ENCODE data around the gene PAX2. TPM values are rescaled to one million over a fixed set of nuclear protein-coding genes. Genes with fewer than 3 reads are reported as not detected.

The PAX2 gene
- total RNA-seq, 1 donor from 2014 or later: 20.2 TPM

- TF ChIP-seq CTCF (conservative IDR thresholded peaks at IDR 0.05; ENCODE audit: low read depth, low read length): no peak
- no peak for DNase-seq (ENCODE audit: low read depth)
- H3K4me3 ChIP-seq (ENCODE audit: low read depth, low read length): peak overlapping the region; percentile 64
Measured at GRCh38 chr10:100731407-100732240, 13.8 kb upstream of the PAX2 start.

GRCh38 chr10:100732241-100732596, 13.2 kb upstream of the PAX2 start:
- DNase-seq (ENCODE audit: low read depth): no peak
- no peak for TF ChIP-seq CTCF (conservative IDR thresholded peaks at IDR 0.05; ENCODE audit: low read depth, low read length)
- H3K4me3 ChIP-seq (ENCODE audit: low read depth, low read length): no peak overlapping the region

GRCh38 chr10:100733329-100733728, 12.1 kb upstream of the PAX2 start:
- no peak overlapping the region for H3K4me3 ChIP-seq (ENCODE audit: low read depth, low read length)
- DNase-seq (ENCODE audit: low read depth): no peak
- no peak for TF ChIP-seq CTCF (conservative IDR thresholded peaks at IDR 0.05; ENCODE audit: low read depth, low read length)

GRCh38 chr10:100734295-100735086, 10.9 kb upstream of the PAX2 start:
- DNase-seq (ENCODE audit: low read depth): no peak
- peak overlapping the region; percentile 84 for H3K4me3 ChIP-seq (ENCODE audit: low read depth, low read length)
- no peak for TF ChIP-seq CTCF (conservative IDR thresholded peaks at IDR 0.05; ENCODE audit: low read depth, low read length)

GRCh38 chr10:100735087-100735336, 10.4 kb upstream of the PAX2 start:
- H3K4me3 ChIP-seq (ENCODE audit: low read depth, low read length): peak overlapping the region; percentile 84
- no peak for DNase-seq (ENCODE audit: low read depth)
- TF ChIP-seq CTCF (conservative IDR thresholded peaks at IDR 0.05; ENCODE audit: low read depth, low read length): no peak

GRCh38 chr10:100735337-100736143, 9.8 kb upstream of the PAX2 start:
- TF ChIP-seq CTCF (conservative IDR thresholded peaks at IDR 0.05; ENCODE audit: low read depth, low read length): no peak
- H3K4me3 ChIP-seq (ENCODE audit: low read depth, low read length): peak overlapping the region; percentile 84
- no peak for DNase-seq (ENCODE audit: low read depth)

Measured in epithelial cell of proximal tubule (primary cell).